Breast epithelium (tissue), 4 donors: ENCODE data around the gene PIK3R5. TPM values are rescaled to one million over a fixed set of nuclear protein-coding genes. Genes with fewer than 3 reads are reported as not detected.

ENCODE experiments used
- DNase-seq, 2 donors: peaks; one replicate each; pipeline ENCODE4 v3.0.0-alpha.2; 2019; ENCODE audit warnings: low spot score in 2 of 2
- H3K27ac ChIP-seq, 2 donors: fragments of 200-600 bp; sonication (generic) in 1 of 2; one replicate each; pipeline ENCODE4 v1.5.1; 2016 to 2019; ENCODE audit warnings: mild to moderate bottlenecking in 1 of 2
- H3K27me3 ChIP-seq, 2 donors: fragments of 200-600 bp; sonication (generic) in 1 of 2; one replicate each; pipeline versions ENCODE4 v1.5.1 to v1.6.0; 2017 to 2019; ENCODE audit warnings: control low read depth in 1 of 2, mild to moderate bottlenecking in 1 of 2
- H3K36me3 ChIP-seq: fragments of 200-600 bp; one replicate; pipeline ENCODE4 v1.5.1; 2019
- H3K4me1 ChIP-seq, 2 donors: fragments of 200-600 bp; sonication (generic); one replicate each; pipeline ENCODE4 v1.5.1; 2016 to 2019; ENCODE audit warnings: control low read depth in 1 of 2
- H3K4me3 ChIP-seq, 3 donors: fragments of 200-600 bp; sonication (generic); 1 replicate in 2 of 3; 2 replicates in 1 of 3; pipeline ENCODE4 v1.5.1; 2016 to 2019; ENCODE audit warnings: mild to moderate bottlenecking in 3 of 3, moderate library complexity in 2 of 3
- H3K9me3 ChIP-seq, 2 donors: fragments of 200-600 bp; sonication (generic) in 1 of 2; one replicate each; pipeline ENCODE4 v1.5.1; 2016 to 2019; ENCODE audit warnings: control low read depth in 1 of 2
- POLR2A ChIP-seq: fragments of 450-650 bp; IDR thresholded peaks from one replicate; pipeline ENCODE4 v1.6.1; 2016; ENCODE audit warnings: antibody characterized with exemption, mild to moderate bottlenecking, moderate library complexity
- POLR2AphosphoS5 ChIP-seq, 3 donors: sonication (generic); formaldehyde crosslinking; IDR thresholded peaks; one replicate each; pipeline ENCODE4 v1.6.1; 2017; ENCODE audit warnings: antibody characterized with exemption in 3 of 3
- intact Hi-C: fragments of 100-400 bp; cut with DNase I; formaldehyde crosslinking; loops from one replicate; pipeline ENCODE4 v1.15.1; 2023; ENCODE audit warnings: low total_unique reads
- total RNA-seq, 3 donors: library from RNA; depleted of rRNA; stranded (reverse); fragments of >200 nt; gene quantifications; one replicate each; pipeline ENCODE4 v1.1.0, GENCODE V29; 2016
- TF ChIP-seq, protein P1 (sequence below), 3 donors: fragments of 450-650 bp; IDR thresholded peaks; one replicate each; pipeline ENCODE4 v1.5.1; 2016 to 2017; ENCODE audit warnings: antibody characterized with exemption in 3 of 3, mild to moderate bottlenecking in 3 of 3, moderate library complexity in 3 of 3

Gene PIK3R5
- total RNA-seq, 3 donors from 2014 or later, result 9.8 to 28.6 (median 12.3) TPM

DNA sequence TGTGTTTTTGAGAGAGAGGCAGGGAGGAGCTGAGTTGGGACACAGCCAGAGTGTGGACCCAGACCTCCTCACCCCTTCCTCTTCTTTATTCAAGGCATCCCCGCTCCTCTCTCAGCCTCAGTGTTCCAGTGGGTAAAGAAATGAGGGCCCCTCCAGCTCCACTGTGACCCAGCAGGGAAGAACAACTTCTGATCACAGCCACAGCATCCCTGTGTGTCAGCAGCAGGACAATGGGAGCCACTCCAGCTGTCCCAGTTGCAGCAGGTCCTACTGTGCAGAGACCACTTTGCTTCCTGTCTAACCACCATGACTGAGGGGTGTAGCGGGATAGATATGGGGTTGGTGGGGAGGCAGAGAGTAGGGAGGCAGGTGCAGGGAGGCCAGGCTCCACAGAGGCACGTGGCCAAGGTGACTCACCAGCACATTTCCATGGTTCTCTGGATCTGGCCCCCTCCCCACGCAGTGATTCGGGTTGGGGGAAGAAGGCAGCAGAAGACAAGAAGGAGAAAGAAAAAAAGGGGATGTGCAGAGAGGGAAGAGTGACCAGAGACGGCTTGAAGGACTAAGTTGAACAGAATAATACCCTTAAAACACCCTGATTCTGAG, 24.5 kb downstream of the PIK3R5 start:
- H3K9me3 ChIP-seq, result no peaks in the 10 kb centered on the region
- no peak overlapping the region for H3K27ac ChIP-seq
- intact Hi-C loops, result loop anchor here (5.0 kb wide), 1 partner anchor 771 kb away; no protein-coding TSS in a partner anchor
- TF ChIP-seq POLR2AphosphoS5 (IDR thresholded peaks at IDR 0.05) (no peak), POLR2A (no peak)
- TF ChIP-seq, protein P1, sequence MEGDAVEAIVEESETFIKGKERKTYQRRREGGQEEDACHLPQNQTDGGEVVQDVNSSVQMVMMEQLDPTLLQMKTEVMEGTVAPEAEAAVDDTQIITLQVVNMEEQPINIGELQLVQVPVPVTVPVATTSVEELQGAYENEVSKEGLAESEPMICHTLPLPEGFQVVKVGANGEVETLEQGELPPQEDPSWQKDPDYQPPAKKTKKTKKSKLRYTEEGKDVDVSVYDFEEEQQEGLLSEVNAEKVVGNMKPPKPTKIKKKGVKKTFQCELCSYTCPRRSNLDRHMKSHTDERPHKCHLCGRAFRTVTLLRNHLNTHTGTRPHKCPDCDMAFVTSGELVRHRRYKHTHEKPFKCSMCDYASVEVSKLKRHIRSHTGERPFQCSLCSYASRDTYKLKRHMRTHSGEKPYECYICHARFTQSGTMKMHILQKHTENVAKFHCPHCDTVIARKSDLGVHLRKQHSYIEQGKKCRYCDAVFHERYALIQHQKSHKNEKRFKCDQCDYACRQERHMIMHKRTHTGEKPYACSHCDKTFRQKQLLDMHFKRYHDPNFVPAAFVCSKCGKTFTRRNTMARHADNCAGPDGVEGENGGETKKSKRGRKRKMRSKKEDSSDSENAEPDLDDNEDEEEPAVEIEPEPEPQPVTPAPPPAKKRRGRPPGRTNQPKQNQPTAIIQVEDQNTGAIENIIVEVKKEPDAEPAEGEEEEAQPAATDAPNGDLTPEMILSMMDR (IDR thresholded peaks at IDR 0.05), result no peak
- no peaks in the 10 kb centered on the region for H3K36me3 ChIP-seq
- no peaks in the 10 kb centered on the region for H3K27me3 ChIP-seq
- H3K4me3 ChIP-seq, result no peak overlapping the region
- no peaks in the 10 kb centered on the region for H3K4me1 ChIP-seq
- no peak for DNase-seq

DNA sequence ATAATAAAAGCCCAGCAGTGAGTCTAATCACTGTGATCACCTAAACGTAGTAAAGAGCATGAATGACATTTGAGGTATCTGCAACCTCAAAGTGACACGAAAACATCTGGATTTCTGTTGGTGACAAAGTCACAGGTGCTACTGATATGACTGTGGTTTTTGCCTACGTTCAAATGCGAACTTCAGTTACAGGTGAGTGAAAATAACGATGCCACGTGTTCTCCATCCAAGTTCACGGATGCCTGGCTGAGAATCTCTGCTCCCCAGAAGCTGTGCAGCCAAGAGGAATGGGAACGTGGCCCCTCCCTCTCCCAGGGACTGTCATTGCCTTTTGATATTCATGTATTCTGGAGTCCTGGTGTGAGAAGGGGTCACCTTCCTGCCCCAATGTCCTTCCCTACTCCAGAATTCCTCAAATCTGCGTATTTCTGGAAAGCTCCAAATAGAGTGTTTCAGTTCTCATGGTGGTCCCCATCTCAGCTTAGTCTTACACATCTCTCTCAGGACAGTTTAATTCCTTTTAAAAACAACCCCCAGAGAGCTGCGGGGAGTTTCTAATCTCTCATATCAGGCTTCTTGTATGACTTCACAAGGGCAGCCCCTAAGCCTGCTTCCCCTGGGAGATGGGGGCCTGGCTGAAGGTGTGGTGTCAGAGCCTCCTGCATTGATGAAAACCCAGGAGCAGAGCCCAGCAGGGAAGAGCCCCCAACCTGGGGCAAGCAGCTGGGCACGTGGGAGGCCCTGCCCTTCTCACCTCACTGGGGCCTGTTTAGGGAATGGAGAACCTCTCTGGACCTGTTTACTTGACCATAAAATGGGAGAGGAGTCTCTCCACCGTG, 25.8 kb downstream of the PIK3R5 start:
- no peaks in the 10 kb centered on the region for H3K27me3 ChIP-seq
- TF ChIP-seq, protein P1 (IDR thresholded peaks at IDR 0.05), result no peak
- no peak for TF ChIP-seq POLR2A
- TF ChIP-seq POLR2AphosphoS5 (IDR thresholded peaks at IDR 0.05), result no peak
- intact Hi-C loops, result loop anchor here (5.0 kb wide), 1 partner anchor 773 kb away; no protein-coding TSS in a partner anchor
- H3K27ac ChIP-seq, result no peak overlapping the region
- no peak for DNase-seq
- no peaks in the 10 kb centered on the region for H3K9me3 ChIP-seq
- no peaks in the 10 kb centered on the region for H3K4me1 ChIP-seq
- H3K4me3 ChIP-seq, result no peak overlapping the region
- H3K36me3 ChIP-seq, result no peaks in the 10 kb centered on the region

DNA sequence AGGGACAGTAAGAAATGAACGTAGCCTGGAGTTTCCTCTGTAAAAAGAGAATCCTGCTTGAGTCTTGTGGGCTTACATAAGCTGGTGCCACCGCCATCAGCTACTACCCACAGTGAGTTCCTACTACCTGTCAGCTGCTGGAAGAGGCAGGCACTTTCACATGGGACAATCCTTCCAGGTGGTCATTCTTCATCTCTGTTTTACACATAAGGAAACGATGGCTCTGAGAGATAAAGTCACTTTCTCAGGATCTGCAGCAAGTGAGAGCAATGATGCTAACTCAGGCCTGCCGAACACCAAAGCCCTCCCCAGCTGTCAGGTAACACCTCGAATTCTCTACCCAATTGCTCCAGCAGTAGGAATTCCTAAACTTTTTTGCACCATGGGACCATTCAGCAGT, 26.6 kb downstream of the PIK3R5 start:
- TF ChIP-seq POLR2A (no peak), POLR2AphosphoS5 (IDR thresholded peaks at IDR 0.05) (no peak)
- TF ChIP-seq, protein P1 (IDR thresholded peaks at IDR 0.05), result no peak
- Histone ChIP-seq H3K27me3 (no peaks in the 10 kb centered on the region), H3K4me1 (no peaks in the 10 kb centered on the region), H3K27ac (no peak overlapping the region), H3K9me3 (no peaks in the 10 kb centered on the region), H3K4me3 (no peak overlapping the region), H3K36me3 (no peaks in the 10 kb centered on the region)
- no peak for DNase-seq
- intact Hi-C loops, result no loop called here

DNA sequence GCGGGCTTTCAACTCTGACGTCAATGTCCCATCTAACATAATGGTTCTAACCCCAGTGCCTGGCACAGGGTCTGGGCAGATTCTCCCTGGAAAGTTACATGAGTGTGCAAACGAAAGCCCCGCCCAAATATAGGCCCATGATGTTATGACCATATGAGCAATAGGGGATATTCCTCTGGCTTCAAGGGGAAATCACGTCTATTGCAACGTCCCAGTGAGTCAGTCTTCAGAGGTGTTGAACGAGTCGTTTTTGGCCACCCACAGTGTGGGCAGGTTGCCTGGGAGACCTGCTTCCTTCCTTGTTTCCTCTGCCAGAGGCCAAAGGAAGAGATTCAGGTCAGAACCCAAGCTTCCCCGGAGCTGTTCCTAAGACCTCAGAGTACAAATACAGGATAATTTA, 30.3 kb downstream of the PIK3R5 start:
- Histone ChIP-seq H3K27me3 (peaks cover 0 to 8% of the 10 kb centered on the region in 2 donors), H3K9me3 (peaks cover 0 to 12% of the 10 kb centered on the region in 2 donors), H3K36me3 (no peaks in the 10 kb centered on the region), H3K4me1 (no peaks in the 10 kb centered on the region), H3K27ac (no peak overlapping the region), H3K4me3 (no peak overlapping the region)
- no peak for DNase-seq
- intact Hi-C loops, result no loop called here
- TF ChIP-seq POLR2AphosphoS5 (IDR thresholded peaks at IDR 0.05), result no peak
- TF ChIP-seq, protein P1 (IDR thresholded peaks at IDR 0.05), result no peak
- TF ChIP-seq POLR2A, result no peak

DNA sequence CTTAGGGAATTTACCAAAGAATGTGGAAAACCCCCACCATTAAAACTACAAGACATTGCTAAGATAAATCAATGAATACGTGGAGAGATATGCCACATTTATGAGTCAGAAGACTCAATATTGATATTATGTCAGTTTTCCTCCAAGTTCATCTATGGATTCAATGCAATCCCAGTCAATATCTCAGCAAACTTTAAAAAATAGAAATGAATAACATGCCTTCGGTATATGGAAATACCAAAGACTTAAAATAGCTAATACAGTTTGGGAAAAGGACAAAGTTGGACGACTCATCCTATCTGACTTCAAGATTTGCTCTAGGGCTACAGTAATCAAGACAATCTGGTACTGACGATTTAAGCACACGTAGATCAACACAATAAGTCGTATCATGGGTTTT, 31.2 kb downstream of the PIK3R5 start:
- H3K27me3 ChIP-seq, result peaks cover 0 to 8% of the 10 kb centered on the region in 2 donors
- H3K36me3 ChIP-seq, result no peaks in the 10 kb centered on the region
- intact Hi-C loops, result no loop called here
- peaks cover 0 to 12% of the 10 kb centered on the region in 2 donors for H3K9me3 ChIP-seq
- no peak for DNase-seq
- H3K27ac ChIP-seq, result no peak overlapping the region
- no peak overlapping the region for H3K4me3 ChIP-seq
- TF ChIP-seq, protein P1 (IDR thresholded peaks at IDR 0.05), result no peak
- TF ChIP-seq POLR2A, result no peak
- no peaks in the 10 kb centered on the region for H3K4me1 ChIP-seq
